ENCODE measurements around the gene KRT3. TPM values are rescaled to one million over a fixed set of nuclear protein-coding genes. Genes with fewer than 3 reads are reported as not detected.

KRT3 gene
- polyA plus RNA-seq, 1 donor: not detected

GRCh38 chr12:52827499-52828090, 31.7 kb upstream of the KRT3 start:
- H3K27ac ChIP-seq (ENCODE audit: low read length): no peak overlapping the region
- no peaks in the 10 kb centered on the region for H3K4me1 ChIP-seq (ENCODE audit: control insufficient read depth, insufficient read depth, low read length)
- H3K9me3 ChIP-seq (ENCODE audit: control insufficient read depth, low read depth, low read length): no peaks in the 10 kb centered on the region
- no peak overlapping the region for H3K4me3 ChIP-seq (ENCODE audit: low read length)
- DNase-seq: no peak
- no peaks in the 10 kb centered on the region for H3K36me3 ChIP-seq (ENCODE audit: control insufficient read depth, insufficient read depth, low read length)
- H3K27me3 ChIP-seq (ENCODE audit: control insufficient read depth, insufficient read depth, low read length): peaks cover 2% of the 10 kb centered on the region
- 100% methylated on average over 1 of the region's 6 CpGs for WGBS (ENCODE audit: insufficient coverage, low lambda C conversion rate)

- H3K27ac ChIP-seq (ENCODE audit: low read length): no peak overlapping the region
- no peak for DNase-seq
- no peak overlapping the region for H3K4me3 ChIP-seq (ENCODE audit: low read length)
- H3K36me3 ChIP-seq (ENCODE audit: control insufficient read depth, insufficient read depth, low read length): no peaks in the 10 kb centered on the region
- no peaks in the 10 kb centered on the region for H3K9me3 ChIP-seq (ENCODE audit: control insufficient read depth, low read depth, low read length)
- WGBS (ENCODE audit: insufficient coverage, low lambda C conversion rate): no CpG with 5 or more reads among the region's 11 CpGs
- peaks cover 5% of the 10 kb centered on the region for H3K4me1 ChIP-seq (ENCODE audit: control insufficient read depth, insufficient read depth, low read length)
- H3K27me3 ChIP-seq (ENCODE audit: control insufficient read depth, insufficient read depth, low read length): peaks cover 2% of the 10 kb centered on the region
Measured at GRCh38 chr12:52826611-52827498, 30.9 kb upstream of the KRT3 start.

- Histone ChIP-seq H3K9me3 (ENCODE audit: control insufficient read depth, low read depth, low read length) (no peaks in the 10 kb centered on the region), H3K4me3 (ENCODE audit: low read length) (no peak overlapping the region), H3K27me3 (ENCODE audit: control insufficient read depth, insufficient read depth, low read length) (peaks cover 2% of the 10 kb centered on the region), H3K36me3 (ENCODE audit: control insufficient read depth, insufficient read depth, low read length) (no peaks in the 10 kb centered on the region), H3K27ac (ENCODE audit: low read length) (no peak overlapping the region), H3K4me1 (ENCODE audit: control insufficient read depth, insufficient read depth, low read length) (peaks cover 5% of the 10 kb centered on the region)
- no peak for DNase-seq
- no CpG with 5 or more reads among the region's 4 CpGs for WGBS (ENCODE audit: insufficient coverage, low lambda C conversion rate)
Measured at GRCh38 chr12:52825961-52826360, 30.0 kb upstream of the KRT3 start.

- H3K27me3 ChIP-seq (ENCODE audit: control insufficient read depth, insufficient read depth, low read length): peaks cover 2% of the 10 kb centered on the region
- no CpG with 5 or more reads among the region's 5 CpGs for WGBS (ENCODE audit: insufficient coverage, low lambda C conversion rate)
Measured at GRCh38 chr12:52824741-52825410, 29.0 kb upstream of the KRT3 start.

GRCh38 chr12:52823761-52824450, 28.0 kb upstream of the KRT3 start:
- Histone ChIP-seq H3K27ac (ENCODE audit: low read length) (no peak overlapping the region), H3K27me3 (ENCODE audit: control insufficient read depth, insufficient read depth, low read length) (peaks cover 2% of the 10 kb centered on the region), H3K36me3 (ENCODE audit: control insufficient read depth, insufficient read depth, low read length) (no peaks in the 10 kb centered on the region), H3K4me1 (ENCODE audit: control insufficient read depth, insufficient read depth, low read length) (peaks cover 5% of the 10 kb centered on the region), H3K4me3 (ENCODE audit: low read length) (no peak overlapping the region), H3K9me3 (ENCODE audit: control insufficient read depth, low read depth, low read length) (no peaks in the 10 kb centered on the region)
- DNase-seq: no peak
- WGBS (ENCODE audit: insufficient coverage, low lambda C conversion rate): 100% methylated on average over 1 of the region's 15 CpGs

More at GRCh38 chr12:52824741-52825410, 29.0 kb upstream of the KRT3 start:
- H3K27ac ChIP-seq (ENCODE audit: low read length): no peak overlapping the region
- H3K4me1 ChIP-seq (ENCODE audit: control insufficient read depth, insufficient read depth, low read length): peaks cover 5% of the 10 kb centered on the region
- no peak overlapping the region for H3K4me3 ChIP-seq (ENCODE audit: low read length)
- DNase-seq: no peak
- no peaks in the 10 kb centered on the region for H3K9me3 ChIP-seq (ENCODE audit: control insufficient read depth, low read depth, low read length)
- no peaks in the 10 kb centered on the region for H3K36me3 ChIP-seq (ENCODE audit: control insufficient read depth, insufficient read depth, low read length)

GRCh38 chr12:52822771-52823510, 27.0 kb upstream of the KRT3 start:
- Histone ChIP-seq H3K27ac (ENCODE audit: low read length) (no peak overlapping the region), H3K36me3 (ENCODE audit: control insufficient read depth, insufficient read depth, low read length) (no peaks in the 10 kb centered on the region), H3K9me3 (ENCODE audit: control insufficient read depth, low read depth, low read length) (no peaks in the 10 kb centered on the region), H3K4me1 (ENCODE audit: control insufficient read depth, insufficient read depth, low read length) (peaks cover 13% of the 10 kb centered on the region), H3K27me3 (ENCODE audit: control insufficient read depth, insufficient read depth, low read length) (peaks cover 2% of the 10 kb centered on the region), H3K4me3 (ENCODE audit: low read length) (no peak overlapping the region)
- 20% methylated on average over 1 of the region's 16 CpGs for WGBS (ENCODE audit: insufficient coverage, low lambda C conversion rate)
- DNase-seq: no peak

- H3K36me3 ChIP-seq (ENCODE audit: control insufficient read depth, insufficient read depth, low read length): no peaks in the 10 kb centered on the region
- H3K27ac ChIP-seq (ENCODE audit: low read length): no peak overlapping the region
- peak in 1 of 2 donors; percentile 28 for DNase-seq
- H3K4me3 ChIP-seq (ENCODE audit: low read length): no peak overlapping the region
- WGBS (ENCODE audit: insufficient coverage, low lambda C conversion rate): 100% methylated on average over 1 of the region's 10 CpGs
- peaks cover 13% of the 10 kb centered on the region for H3K4me1 ChIP-seq (ENCODE audit: control insufficient read depth, insufficient read depth, low read length)
- peaks cover 2% of the 10 kb centered on the region for H3K27me3 ChIP-seq (ENCODE audit: control insufficient read depth, insufficient read depth, low read length)
- H3K9me3 ChIP-seq (ENCODE audit: control insufficient read depth, low read depth, low read length): no peaks in the 10 kb centered on the region
Measured at GRCh38 chr12:52821826-52822660, 26.1 kb upstream of the KRT3 start.

- no peaks in the 10 kb centered on the region for H3K36me3 ChIP-seq (ENCODE audit: control insufficient read depth, insufficient read depth, low read length)
- no peak overlapping the region for H3K4me3 ChIP-seq (ENCODE audit: low read length)
- no CpG with 5 or more reads among the region's 4 CpGs for WGBS (ENCODE audit: insufficient coverage, low lambda C conversion rate)
- peaks cover 13% of the 10 kb centered on the region for H3K4me1 ChIP-seq (ENCODE audit: control insufficient read depth, insufficient read depth, low read length)
- H3K9me3 ChIP-seq (ENCODE audit: control insufficient read depth, low read depth, low read length): no peaks in the 10 kb centered on the region
- H3K27me3 ChIP-seq (ENCODE audit: control insufficient read depth, insufficient read depth, low read length): no peaks in the 10 kb centered on the region
- H3K27ac ChIP-seq (ENCODE audit: low read length): no peak overlapping the region
- no peak for DNase-seq
Measured at GRCh38 chr12:52821071-52821730, 25.3 kb upstream of the KRT3 start.

- no peak overlapping the region for H3K4me3 ChIP-seq (ENCODE audit: low read length)
- 93% methylated on average over 2 of the region's 6 CpGs for WGBS (ENCODE audit: insufficient coverage, low lambda C conversion rate)
- H3K27me3 ChIP-seq (ENCODE audit: control insufficient read depth, insufficient read depth, low read length): no peaks in the 10 kb centered on the region
- H3K27ac ChIP-seq (ENCODE audit: low read length): no peak overlapping the region
- H3K4me1 ChIP-seq (ENCODE audit: control insufficient read depth, insufficient read depth, low read length): peaks cover 13% of the 10 kb centered on the region
- no peaks in the 10 kb centered on the region for H3K9me3 ChIP-seq (ENCODE audit: control insufficient read depth, low read depth, low read length)
- H3K36me3 ChIP-seq (ENCODE audit: control insufficient read depth, insufficient read depth, low read length): no peaks in the 10 kb centered on the region
- no peak for DNase-seq
Measured at GRCh38 chr12:52820521-52820920, 24.6 kb upstream of the KRT3 start.

Data from large intestine (tissue), 3 donors.